GM12892 (cell line): ENCODE results near the gene ANKHD1.

Source experiments
- POLR2A ChIP-seq: IDR thresholded peaks from 2 replicates; pipeline ENCODE4 v1.6.1; 2011; ENCODE audit warnings: low read depth, low read length, control low read depth
- POLR2AphosphoS5 ChIP-seq: IDR thresholded peaks from 2 replicates; pipeline ENCODE4 v1.6.1; 2011; ENCODE audit warnings: low read depth, low read length, control low read depth
- TAF1 ChIP-seq: IDR thresholded peaks from 2 replicates; pipeline ENCODE4 v1.6.1; 2011; ENCODE audit warnings: low read depth, mild to moderate bottlenecking, control low read depth, low read length, borderline replicate concordance

- no peak for TF ChIP-seq POLR2A
- TF ChIP-seq POLR2AphosphoS5: no peak
- TF ChIP-seq TAF1: no peak
These were observed 42.8 kb upstream of the ANKHD1 start for GRCh38 chr5:140358738-140359310.
